Choroid plexus epithelial cell (primary cell): ENCODE measurements around the gene POC1A.

Source experiments
- DNase-seq: peaks from one replicate; pipeline ENCODE4 v3.0.0-alpha.2; 2010; ENCODE audit warnings: low read depth
- H3K4me3 ChIP-seq: 2 replicates; pipeline ENCODE4 v1.5.1; 2011; ENCODE audit warnings: low read depth, mild to moderate bottlenecking, control low read depth, low read length, moderate library complexity
- CTCF ChIP-seq: conservative IDR thresholded peaks from 2 replicates; pipeline ENCODE4 v1.5.1; 2011; ENCODE audit warnings: low read depth, mild to moderate bottlenecking, control low read depth, inconsistent platforms, low read length, moderate library complexity

The POC1A gene

GRCh38 chr3:52123106-52123725, 31.0 kb downstream of the POC1A start:
- DNase-seq = peak; percentile 80
- H3K4me3 ChIP-seq = no peak overlapping the region
- peak; percentile 99 for TF ChIP-seq CTCF

- no peak overlapping the region for H3K4me3 ChIP-seq
Measured at GRCh38 chr3:52122491-52122890, 31.7 kb downstream of the POC1A start.

GRCh38 chr3:52121813-52122212, 32.4 kb downstream of the POC1A start:
- no peak for TF ChIP-seq CTCF
- no peak overlapping the region for H3K4me3 ChIP-seq
- no peak for DNase-seq

More at GRCh38 chr3:52122491-52122890, 31.7 kb downstream of the POC1A start:
- no peak for DNase-seq
- TF ChIP-seq CTCF = no peak

- no peak for TF ChIP-seq CTCF
- H3K4me3 ChIP-seq = no peak overlapping the region
- no peak for DNase-seq
Measured at GRCh38 chr3:52121464-52121805, 32.8 kb downstream of the POC1A start.

GRCh38 chr3:52120556-52121463, 33.4 kb downstream of the POC1A start:
- H3K4me3 ChIP-seq = no peak overlapping the region
- TF ChIP-seq CTCF = no peak
- DNase-seq = no peak

- no peak overlapping the region for H3K4me3 ChIP-seq
- DNase-seq = no peak
- no peak for TF ChIP-seq CTCF
Measured at GRCh38 chr3:52119826-52120225, 34.4 kb downstream of the POC1A start.
